Ishikawa (cell line): Measurements from ENCODE around the gene NOP56.

Experiments
- CEBPB ChIP-seq: IDR thresholded peaks from 2 replicates; pipeline ENCODE4 v1.6.1; 2012
- CREB1 ChIP-seq: IDR thresholded peaks from 2 replicates; pipeline ENCODE4 v1.6.1; 2012; ENCODE audit warnings: low read depth
- EGR1 ChIP-seq: IDR thresholded peaks from 2 replicates; pipeline ENCODE4 v1.6.1; 2012
- EP300 ChIP-seq: IDR thresholded peaks from 2 replicates; pipeline ENCODE4 v1.6.1; 2012; ENCODE audit warnings: borderline replicate concordance
- FOXM1 ChIP-seq: IDR thresholded peaks from 2 replicates; pipeline ENCODE4 v1.6.1; 2012; ENCODE audit warnings: low read depth, borderline replicate concordance
- NFIC ChIP-seq: IDR thresholded peaks from 2 replicates; pipeline ENCODE4 v1.6.1; 2012
- RAD21 ChIP-seq: IDR thresholded peaks from 2 replicates; pipeline ENCODE4 v1.6.1; 2012; ENCODE audit warnings: low read depth
- REST ChIP-seq: IDR thresholded peaks from 2 replicates; pipeline ENCODE4 v1.6.1; 2012; ENCODE audit warnings: low read depth, mild to moderate bottlenecking
- TAF1 ChIP-seq: IDR thresholded peaks from 2 replicates; pipeline ENCODE4 v1.6.1; 2012; ENCODE audit warnings: low read depth, mild to moderate bottlenecking
- TCF12 ChIP-seq: IDR thresholded peaks from 2 replicates; pipeline ENCODE4 v1.6.1; 2012; ENCODE audit warnings: low read depth
- TEAD4 ChIP-seq: IDR thresholded peaks from 2 replicates; pipeline ENCODE4 v1.6.1; 2012
- YY1 ChIP-seq: IDR thresholded peaks from 2 replicates; pipeline ENCODE4 v1.6.1; 2012; ENCODE audit warnings: low read depth
- ZBTB7A ChIP-seq: IDR thresholded peaks from 2 replicates; pipeline ENCODE4 v1.6.1; 2012; ENCODE audit warnings: low read depth
- TF ChIP-seq, protein P1 (sequence below): IDR thresholded peaks from 2 replicates; pipeline ENCODE4 v1.6.1; 2012
- TF ChIP-seq, protein P2 (sequence below): IDR thresholded peaks from 2 replicates; pipeline ENCODE4 v1.6.1; 2012

Gene NOP56

GRCh38 chr20:2633381-2633780 lies 19.1 kb upstream of the NOP56 start:
- TF ChIP-seq CEBPB, result no peak
- TF ChIP-seq ZBTB7A, result no peak
- TF ChIP-seq TEAD4, result no peak
- TF ChIP-seq TAF1, result no peak
- no peak for TF ChIP-seq CREB1

- no peak for TF ChIP-seq RAD21
- TF ChIP-seq ZBTB7A, result no peak
- TF ChIP-seq EP300, result no peak
- TF ChIP-seq, protein P1, sequence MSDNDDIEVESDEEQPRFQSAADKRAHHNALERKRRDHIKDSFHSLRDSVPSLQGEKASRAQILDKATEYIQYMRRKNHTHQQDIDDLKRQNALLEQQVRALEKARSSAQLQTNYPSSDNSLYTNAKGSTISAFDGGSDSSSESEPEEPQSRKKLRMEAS, result no peak
- TF ChIP-seq TEAD4, result no peak
- no peak for TF ChIP-seq CEBPB
- TF ChIP-seq, protein P2, sequence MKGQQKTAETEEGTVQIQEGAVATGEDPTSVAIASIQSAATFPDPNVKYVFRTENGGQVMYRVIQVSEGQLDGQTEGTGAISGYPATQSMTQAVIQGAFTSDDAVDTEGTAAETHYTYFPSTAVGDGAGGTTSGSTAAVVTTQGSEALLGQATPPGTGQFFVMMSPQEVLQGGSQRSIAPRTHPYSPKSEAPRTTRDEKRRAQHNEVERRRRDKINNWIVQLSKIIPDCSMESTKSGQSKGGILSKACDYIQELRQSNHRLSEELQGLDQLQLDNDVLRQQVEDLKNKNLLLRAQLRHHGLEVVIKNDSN, result no peak
- no peak for TF ChIP-seq YY1
- no peak for TF ChIP-seq CREB1
- no peak for TF ChIP-seq REST
- no peak for TF ChIP-seq TAF1
Measured at GRCh38 chr20:2637246-2637645, 15.2 kb upstream of the NOP56 start.

- no peak for TF ChIP-seq FOXM1
- no peak for TF ChIP-seq TAF1
- TF ChIP-seq, protein P2, result no peak
- TF ChIP-seq YY1, result no peak
- TF ChIP-seq CEBPB, result no peak
- TF ChIP-seq NFIC, result no peak
- no peak for TF ChIP-seq CREB1
- no peak for TF ChIP-seq ZBTB7A
- no peak for TF ChIP-seq REST
- TF ChIP-seq RAD21, result no peak
- no peak for TF ChIP-seq EP300
Measured at GRCh38 chr20:2640260-2640659, 12.2 kb upstream of the NOP56 start.

GRCh38 chr20:2640899-2641298 lies 11.5 kb upstream of the NOP56 start:
- TF ChIP-seq NFIC (no peak), RAD21 (no peak), FOXM1 (no peak)

DNA sequence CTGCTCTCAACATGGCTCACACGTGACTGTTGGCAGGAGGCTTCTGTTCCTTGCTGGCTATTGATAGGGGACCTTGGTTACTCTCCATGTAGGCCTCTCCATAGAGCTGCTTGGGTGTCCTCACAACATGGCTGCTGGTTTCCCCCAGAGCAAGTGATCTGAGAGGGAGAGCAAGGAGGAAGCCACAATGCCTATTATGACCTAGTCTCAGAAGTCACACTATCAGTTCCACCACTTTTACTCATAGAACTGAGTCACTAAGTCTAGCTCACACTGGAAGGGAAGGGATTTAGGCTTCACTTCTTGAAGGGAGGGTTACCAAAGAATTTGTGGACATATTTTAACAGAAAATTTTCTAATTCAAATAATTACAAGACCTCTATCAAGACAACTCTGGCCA lies 8.7 kb upstream of the NOP56 start:
- TF ChIP-seq, protein P2, result no peak
- TF ChIP-seq TAF1 (no peak), CREB1 (no peak), FOXM1 (no peak), EGR1 (no peak), RAD21 (no peak), EP300 (no peak), CEBPB (no peak), NFIC (no peak), ZBTB7A (no peak), REST (no peak), YY1 (no peak), TEAD4 (no peak), TCF12 (no peak)
- TF ChIP-seq, protein P1, result no peak
